NCI-H2196 (cell line): ENCODE results near the gene CXorf66.
"Not testable (repeated sequence)": the region's sequence is repeated elsewhere in the genome, so short reads cannot be mapped to it uniquely, and the experiment has no call there.

Source experiments
- DNase-seq: peaks from one replicate; lab custom pipeline; 2025; ENCODE audit not compliant: unreplicated experiment; lab: John Stamatoyannopoulos, UW

CXorf66 gene

GRCh38 chrX:139930401-139930800 is 34.9 kb downstream of the CXorf66 start:
- no peak for DNase-seq

- no peak for DNase-seq
Measured at GRCh38 chrX:139929876-139930275, 35.4 kb downstream of the CXorf66 start.

GRCh38 chrX:139924696-139925095 is 40.6 kb downstream of the CXorf66 start:
- no peak for DNase-seq

- no peak for DNase-seq
Measured at GRCh38 chrX:139924069-139924695, 41.1 kb downstream of the CXorf66 start.

GRCh38 chrX:139921142-139921541 is 44.2 kb downstream of the CXorf66 start:
- not testable (repeated sequence) for DNase-seq

GRCh38 chrX:139920316-139920715 is 45.0 kb downstream of the CXorf66 start:
- no peak for DNase-seq

GRCh38 chrX:139914421-139914820 is 50.9 kb downstream of the CXorf66 start:
- no peak for DNase-seq

- DNase-seq = no peak
Measured at GRCh38 chrX:139909712-139910111, 55.6 kb downstream of the CXorf66 start.

GRCh38 chrX:139907078-139907477 is 58.2 kb downstream of the CXorf66 start:
- no peak for DNase-seq

- no peak for DNase-seq
Measured at GRCh38 chrX:139905743-139906142, 59.6 kb downstream of the CXorf66 start.
